GM19238 (cell line): ENCODE measurements around the gene SELPLG.
"Not testable (repeated sequence)": the region's sequence is repeated elsewhere in the genome, so short reads cannot be mapped to it uniquely, and the experiment has no call there.

Source experiments
- DNase-seq: peaks from one replicate; pipeline ENCODE4 v3.0.0; 2011; ENCODE audit warnings: low spot score; ENCODE audit not compliant: insufficient read length

The SELPLG gene

DNA sequence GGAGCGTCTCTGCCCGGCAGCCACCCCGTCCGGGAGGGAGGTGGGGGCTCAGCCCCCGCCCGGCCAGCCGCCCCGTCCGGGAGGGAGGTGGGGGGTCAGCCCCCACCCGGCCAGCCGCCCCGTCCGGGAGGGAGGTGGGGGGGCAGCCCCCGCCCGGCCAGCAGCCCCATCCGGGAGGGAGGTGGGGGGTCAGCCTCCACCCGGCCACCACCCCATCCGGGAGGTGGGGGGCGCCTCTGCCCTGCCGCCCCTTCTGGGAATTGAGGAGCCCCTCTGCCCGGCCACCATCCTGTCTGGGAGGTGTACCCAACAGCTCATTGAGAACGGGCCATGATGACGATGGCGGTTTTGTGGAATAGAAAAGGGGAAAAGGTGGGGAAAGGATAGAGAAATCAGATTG is 22.6 kb upstream of the SELPLG start:
- not testable (repeated sequence) for DNase-seq

DNA sequence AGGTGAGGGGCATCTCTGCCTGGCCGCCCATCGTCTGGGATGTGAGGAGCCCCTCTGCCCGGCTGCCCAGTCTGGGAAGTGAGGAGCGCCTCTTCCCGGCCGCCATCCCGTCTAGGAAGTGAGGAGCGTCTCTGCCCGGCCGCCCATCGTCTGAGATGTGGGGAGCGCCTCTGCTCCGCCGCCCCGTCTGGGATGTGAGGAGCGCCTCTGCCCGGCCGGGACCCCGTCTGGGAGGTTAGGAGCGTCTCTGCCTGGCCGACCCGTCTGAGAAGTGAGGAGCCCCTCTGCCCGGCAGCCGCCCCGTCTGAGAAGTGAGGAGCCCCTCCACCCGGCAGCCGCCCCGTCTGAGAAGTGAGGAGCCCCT is 22.1 kb upstream of the SELPLG start:
- DNase-seq, result not testable (repeated sequence)

DNA sequence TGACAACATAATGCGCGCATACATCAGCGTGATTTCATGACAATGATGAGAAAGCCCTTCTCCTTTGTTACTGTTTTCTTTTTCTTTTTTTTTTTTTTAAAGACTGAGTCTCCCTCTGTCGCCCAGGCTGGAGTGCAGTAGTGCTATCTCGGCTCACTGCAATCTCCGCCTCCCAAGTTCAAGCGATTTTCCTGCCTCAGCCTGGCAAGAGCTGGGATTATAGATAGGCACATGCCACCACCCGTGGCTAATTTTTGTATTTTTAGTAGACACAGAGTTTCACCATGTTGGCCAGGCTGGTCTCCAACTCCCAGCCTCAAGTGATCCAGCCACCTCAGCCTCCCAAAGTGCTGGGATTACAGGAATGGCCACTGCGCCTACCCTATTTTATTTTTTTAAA is 20.9 kb upstream of the SELPLG start:
- not testable (repeated sequence) for DNase-seq

DNA sequence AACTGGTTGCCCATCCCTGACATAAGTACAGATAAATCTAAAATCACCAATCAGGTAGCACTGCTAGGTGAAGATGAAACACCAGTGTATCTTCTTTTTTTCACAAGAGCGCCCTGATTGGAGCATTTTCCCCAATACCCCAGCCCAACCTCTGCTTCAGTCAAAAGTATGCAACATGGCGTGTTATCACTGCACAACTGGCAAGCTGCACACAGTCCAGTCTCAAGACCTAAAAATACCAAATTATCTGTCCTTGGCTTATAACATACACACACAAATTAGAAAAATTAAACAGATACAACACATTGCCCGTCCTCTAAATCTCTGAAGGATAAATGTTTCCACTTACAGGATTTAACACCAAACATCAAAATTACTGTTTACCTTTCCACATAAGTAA is 20.2 kb upstream of the SELPLG start:
- DNase-seq, result no peak

DNA sequence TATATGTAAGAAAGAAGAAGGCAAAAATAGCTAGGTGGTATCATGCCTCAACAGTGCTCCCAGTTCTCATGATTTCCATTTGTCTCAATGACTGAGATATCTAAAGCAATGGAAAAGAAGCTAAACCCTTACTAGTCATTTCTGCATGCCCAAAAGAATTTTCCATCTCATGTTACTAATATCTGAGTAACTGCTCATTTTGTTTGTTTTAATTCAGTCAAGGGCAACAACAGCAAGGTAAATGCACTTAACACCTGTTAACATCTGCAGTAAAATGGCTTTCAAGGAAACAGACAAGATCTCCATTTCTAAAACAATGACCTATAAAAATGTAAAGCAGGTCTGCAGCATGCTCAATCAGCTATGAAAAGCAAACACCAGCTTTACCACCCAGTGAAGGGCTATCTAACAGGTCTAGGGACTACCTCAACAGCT is 19.4 kb upstream of the SELPLG start:
- no peak for DNase-seq

DNA sequence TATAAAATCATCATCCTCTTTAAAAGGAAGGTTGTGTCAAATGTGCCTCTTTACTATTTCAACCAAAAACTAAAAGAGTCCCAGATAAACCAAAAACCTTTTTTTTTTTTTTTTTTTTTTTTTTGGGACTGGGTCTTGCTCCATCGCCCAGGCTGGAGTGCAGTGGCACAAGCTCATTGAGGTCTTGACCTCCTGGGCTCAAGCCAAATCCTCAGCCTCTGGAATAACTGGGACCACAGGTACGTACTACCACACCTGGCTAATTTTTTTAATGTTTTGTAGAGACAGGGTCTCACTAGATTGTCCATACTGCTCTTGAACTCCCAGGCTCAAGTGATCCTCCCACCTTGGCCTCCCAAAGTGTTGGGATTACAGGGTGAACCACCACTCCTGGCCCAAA is 16.4 kb upstream of the SELPLG start:
- no peak for DNase-seq

DNA sequence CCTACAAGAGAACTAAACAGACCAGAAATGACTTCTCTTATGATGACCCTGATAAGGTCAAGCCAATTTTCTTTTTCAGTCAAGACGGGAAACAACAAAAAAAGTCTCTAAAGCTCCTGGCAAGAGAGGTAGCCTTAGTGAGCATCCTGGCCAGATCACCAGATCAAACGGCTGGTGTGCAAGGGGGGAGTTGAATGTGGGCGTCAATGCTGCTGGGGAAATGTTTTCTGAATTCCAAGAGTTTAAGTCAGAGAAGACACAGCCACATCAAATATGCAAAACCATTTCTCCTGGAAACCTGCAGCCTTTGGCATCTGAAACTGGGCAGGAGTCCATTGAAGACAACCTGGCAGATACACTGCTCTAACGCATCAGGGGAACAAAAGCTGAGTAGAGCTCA is 16.0 kb upstream of the SELPLG start:
- no peak for DNase-seq

DNA sequence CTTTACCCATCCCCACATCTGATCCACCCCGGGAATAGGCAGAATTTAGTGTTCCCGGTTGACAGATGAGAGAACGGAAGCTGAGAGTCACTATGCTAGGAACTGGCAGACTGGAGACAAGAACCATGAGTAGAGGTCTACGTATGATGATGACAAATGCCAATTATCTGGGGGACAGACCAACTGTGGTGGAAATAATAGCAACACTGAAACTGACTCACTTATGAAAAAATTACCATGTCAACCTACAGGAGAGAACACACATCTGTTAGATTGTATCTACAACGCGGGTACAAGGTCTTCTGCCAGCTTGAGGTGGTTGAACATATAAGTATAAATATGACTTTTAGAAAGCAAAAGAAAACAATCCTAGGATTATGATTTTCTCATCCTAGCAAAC is 15.4 kb upstream of the SELPLG start:
- DNase-seq, result no peak

DNA sequence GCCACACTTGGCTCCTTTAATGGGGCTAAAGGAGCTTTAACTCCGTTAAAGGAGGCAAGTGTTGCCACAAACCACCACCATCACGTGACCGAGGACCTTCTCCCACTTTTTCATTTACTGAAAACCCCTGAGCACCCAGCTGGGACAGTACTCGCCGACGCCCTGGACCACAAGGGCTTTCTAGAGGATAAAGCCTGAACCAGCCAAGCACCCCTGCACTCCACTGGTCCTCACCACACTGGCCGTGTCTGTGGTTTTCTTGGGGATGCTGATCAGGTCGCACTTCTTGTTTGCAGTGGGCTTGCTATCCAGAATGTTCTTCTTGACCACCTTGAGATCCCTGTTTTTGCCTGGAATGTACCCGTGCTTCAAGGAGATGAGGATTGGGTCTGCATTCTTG is 14.7 kb upstream of the SELPLG start:
- no peak for DNase-seq

DNA sequence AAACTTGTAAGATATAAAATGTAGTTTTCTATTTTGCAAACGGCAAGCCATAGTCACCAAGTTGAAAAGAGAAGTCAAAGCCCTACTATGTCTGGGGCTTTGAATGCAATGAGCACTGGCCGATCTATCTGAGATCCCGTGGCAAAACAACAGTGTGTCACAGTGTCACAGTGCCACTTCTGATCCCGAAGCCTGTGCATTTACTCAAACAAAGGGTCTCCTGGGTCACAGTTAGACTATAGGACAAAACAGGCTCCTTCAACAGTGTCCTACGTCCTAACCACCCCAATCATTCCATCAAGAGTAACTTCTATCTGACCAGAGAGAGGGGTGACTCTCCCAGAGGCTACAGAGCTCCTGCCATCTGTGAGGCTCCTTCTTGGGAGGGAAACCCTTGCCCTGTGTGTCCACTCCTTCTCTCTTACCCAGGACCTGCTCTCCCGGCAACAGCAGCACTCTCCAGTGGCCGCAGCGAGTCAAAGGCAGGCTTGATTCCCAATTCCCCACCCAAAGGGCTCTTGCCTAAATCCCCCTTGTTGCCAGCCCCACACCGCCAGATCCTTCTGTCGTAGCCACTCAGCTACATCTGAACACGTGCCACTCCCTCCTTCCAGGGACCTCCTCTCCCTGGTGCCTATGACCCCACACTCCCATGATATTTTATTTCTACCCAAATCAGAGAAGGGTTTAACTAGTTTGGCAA is 14.0 kb upstream of the SELPLG start:
- no peak for DNase-seq

DNA sequence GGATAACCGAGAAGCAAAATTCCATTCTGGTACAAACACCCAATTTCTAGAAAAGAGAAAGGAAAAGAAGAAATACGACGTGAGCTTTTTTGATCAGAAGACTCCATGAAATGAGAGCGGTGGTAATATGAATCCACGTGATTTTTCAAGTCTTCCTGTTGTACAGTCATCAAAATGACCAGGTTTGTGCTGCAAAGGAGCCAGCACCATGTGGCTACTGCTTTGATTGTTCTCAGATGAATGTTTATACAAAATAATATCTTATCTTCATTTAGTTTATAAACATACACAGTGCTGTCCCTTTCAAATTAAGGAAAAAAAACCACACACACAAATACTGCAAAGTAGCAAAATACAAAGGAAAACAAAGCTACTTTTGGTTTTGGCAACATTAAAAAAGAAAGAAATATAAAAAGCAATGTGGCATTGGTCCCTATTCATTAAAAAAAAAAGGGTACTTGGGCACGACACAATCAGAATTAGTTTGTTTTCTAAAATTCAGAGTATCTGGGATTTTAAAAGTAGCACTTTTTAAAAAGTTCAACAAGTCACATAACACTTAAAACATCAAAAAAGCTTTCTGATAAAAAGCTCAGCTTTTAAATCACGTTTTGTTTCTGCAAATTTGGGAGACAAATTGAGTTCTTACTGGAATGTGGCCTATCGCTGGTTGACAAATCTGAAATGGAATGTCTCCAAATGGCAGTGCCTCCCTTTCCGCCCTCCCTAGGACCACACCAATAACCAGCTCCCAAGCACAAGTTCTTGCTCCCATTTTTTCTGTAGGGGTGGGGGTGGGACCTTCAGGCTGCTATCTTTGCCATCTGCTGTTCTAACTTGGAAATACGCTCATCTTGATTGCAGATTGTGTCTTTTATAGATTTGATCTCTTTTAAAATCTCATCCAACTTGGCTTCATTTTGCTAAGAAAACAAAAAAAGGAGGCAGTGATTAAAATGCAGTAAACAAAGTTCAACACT is 13.2 kb upstream of the SELPLG start:
- no peak for DNase-seq

DNA sequence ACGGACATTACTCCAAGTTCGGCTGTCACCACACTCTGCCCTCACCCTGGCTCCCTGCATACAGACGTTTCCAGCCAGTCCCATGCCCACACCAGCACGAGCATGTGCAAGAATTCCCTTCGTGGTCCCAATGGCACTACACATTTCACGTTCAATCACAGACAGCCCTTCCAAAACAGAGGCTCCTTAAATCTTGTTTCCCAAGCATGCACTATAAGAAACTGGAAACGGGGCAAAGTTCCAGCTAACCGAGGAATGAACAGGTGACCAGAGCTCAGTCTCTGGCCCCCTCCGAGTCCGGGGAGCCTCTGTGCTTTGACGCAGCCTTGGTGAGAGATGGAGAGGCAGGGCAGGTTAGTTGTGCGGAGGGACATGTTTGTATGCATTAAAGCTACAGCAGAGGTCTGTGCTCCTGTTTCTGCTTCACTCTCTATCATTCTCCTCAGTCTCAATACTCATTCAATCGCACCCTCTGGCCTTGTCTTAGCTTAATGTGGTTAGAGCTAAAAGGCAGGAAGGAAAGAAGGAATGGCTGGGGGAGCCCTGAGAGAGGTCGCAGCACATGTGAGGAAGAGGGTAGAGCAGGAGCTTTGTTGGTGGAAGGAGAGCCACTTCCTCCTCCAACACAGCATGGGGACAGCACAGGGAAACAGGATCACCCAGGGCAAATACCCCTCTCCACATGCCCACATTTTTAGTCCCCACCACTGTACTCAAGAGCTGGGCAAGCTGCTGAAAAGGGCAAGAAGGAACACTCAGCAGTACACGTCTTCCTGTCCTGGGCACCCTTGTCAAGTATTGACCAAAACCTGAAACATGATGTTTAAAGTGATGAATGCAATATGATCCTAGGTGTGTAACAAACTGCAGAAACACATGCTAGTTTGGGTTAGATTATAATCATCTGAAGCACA is 12.2 kb upstream of the SELPLG start:
- DNase-seq, result no peak

DNA sequence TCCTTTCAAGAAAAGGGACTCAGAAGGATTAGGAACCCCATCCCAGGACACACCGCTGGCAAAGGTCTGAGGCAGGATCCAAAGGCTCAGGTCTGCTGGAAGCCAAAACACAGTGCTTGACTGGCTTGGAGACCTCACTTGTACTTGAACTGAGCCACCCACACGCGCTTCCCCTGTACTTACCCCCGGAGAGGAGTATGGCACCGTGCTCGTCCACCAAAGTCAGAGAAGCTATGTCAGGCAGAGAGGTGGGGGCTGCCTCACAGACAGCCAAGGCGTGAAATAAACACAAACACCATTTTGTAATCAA is 11.1 kb upstream of the SELPLG start:
- no peak for DNase-seq

DNA sequence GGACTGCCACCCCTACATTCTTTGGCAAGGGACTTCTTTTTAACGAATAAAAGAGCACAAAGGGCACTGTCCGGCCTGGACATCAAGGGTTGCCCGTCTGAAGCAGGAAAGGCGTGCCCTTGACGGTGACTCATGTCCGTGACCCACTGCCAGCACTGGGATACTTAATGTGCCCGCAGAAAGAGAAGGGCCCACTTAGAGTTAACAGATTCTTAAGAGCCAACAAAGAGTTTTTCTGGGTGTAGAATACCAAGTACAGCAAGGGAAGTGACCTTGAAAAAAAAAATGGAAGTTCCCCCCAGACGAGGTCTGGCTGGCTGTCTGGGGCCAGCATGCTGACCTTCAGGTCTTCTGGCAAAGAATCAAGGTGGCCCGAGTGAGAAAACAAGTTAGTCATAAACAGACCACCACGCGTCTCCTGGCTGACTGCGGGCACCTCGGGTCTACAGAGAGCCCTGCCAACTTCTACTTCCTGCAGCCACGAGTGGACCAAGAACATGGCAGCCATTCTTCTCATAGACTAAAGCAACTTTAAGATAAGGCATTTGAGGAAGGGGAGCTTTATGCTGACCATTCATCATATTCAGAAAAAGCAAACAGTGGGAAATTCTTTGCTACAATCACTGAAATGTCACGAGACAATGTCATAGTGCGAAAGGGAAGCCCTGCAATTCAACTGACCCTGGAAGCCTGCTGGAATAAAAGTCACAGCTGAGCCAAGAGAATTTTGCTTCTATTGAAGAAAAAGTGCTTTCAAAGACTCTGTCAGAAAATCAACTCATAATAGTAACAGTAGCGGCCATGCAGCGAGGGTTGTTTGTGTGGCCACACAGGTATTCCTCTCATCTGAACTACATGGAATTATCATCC is 10.5 kb upstream of the SELPLG start:
- DNase-seq, result no peak

DNA sequence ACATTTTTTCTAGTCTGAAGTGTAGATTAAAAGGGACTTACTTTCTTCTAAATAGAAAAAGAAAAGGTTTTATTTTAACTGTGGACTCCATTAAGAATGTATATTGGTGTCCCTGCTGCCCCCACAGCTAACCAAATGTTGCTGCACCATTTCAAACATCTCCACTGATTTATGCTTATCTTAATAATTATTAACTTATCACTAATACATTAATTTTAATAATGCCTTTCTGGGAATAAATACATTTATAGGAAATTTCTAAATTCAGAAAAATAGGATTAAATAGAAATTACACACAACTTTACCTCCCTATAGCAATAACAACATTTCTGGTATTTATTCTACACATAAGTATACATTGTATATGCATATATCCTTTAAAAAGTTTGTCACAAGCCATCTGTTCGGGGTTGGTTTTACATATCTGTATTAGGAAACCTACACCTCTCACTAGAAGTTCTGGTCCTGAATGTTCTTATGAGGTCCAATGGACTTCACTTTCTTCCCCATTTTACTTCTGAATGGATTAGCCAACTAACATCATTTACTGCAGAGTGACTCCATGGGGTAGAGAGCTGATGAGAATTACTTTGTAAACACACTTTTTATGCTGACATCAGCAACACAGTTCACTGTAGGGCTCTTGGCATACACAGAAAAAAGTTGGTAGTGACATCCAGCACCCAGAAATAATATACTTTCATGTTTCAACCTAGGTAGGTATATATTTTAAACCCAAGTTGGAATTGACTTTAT is 9.4 kb upstream of the SELPLG start:
- DNase-seq, result no peak

DNA sequence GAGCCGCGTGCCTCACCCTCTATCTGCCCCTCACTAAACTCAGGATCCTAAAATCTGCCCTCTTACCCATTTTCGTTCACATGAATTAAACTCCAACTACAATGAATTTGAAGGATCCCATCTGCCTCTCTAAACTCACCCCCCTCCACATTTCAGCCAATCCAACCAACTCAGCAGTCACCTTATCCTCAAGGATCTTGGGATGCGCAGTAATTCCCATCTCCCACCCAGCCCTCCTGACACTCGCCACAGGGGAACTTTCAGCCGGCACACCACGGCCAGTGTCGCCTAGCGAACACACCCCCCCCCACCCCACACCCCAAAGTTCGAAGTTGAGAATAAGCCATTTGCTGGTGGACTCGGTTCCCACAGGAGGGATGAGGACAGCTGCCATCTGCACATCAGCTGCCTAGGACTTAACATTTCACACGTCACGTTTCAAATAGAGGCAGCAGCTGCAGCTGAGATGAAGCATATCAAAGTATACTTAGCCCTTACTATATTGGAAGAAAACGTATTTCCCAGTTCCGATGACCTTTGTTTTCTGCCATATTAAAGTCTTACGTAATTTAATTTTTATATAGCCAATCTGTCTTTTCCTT is 8.7 kb upstream of the SELPLG start:
- no peak for DNase-seq

DNA sequence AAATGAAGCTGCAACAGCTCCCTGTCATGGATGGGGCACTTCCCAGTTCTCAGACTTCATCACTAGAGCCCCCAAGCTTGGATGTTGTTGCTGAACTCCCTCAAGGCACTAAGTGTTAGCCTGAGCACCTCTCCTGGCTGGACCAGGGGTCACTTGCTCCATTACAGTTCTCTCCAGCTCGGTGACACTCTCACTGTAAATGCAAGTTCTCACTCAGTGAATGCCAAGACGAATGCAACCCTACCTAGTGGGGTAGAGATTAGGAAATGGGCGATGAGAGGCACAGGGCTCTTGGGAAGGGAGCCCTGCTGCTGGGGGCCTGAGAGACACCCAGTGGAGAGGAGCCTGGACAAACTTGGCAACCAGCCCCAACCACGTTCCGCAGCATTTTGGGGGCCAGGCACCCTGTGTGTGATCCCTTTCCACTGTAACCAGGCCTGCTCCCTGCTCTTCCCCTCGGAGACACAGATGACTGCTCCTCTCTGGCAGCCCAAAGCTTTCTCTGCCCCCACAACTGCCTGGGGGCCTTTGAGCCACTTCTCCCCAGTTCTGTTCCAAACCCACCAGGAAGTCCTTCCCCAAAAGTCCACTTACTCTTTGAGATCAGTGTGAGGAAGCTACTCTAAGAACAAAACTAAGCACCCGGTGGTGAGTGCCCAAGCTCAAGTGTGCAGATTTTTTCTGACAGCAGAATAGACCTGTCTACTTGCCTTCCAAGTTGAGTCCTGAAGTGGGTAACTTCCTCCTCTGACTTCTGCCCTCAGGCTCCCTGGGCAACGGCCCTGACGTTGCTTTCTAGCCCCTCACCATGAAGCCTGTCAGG is 8.0 kb upstream of the SELPLG start:
- DNase-seq, result no peak

DNA sequence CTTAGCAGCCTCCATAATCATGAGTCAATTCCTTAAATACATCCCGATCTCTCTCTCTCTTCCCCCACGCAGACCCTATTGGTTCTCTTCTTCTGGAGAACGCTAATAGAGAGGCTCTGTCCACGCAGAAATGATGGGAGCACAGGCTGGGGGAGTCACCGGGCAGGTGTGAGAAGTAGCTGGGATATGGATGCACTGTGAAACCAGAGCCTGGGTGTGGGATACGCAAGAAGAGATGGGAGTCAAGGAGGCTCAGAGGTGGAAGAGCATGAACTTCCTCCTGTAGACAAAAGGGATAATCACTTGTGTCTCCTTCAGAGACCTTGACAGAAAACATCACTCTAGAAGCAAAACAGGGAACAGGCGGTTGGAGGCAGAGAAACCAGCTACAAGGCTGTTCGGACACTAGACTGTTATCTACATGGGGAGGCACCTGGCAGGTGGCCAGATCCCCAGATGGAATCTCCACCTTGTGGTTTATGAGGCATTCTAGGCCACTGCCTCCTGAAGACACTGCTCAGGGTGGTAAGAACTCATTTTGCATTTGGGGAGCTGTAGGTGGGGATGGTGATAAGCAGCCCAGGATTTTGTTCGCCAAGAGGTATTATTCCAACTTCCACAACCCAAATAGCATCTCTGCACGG is 7.2 kb upstream of the SELPLG start:
- DNase-seq, result no peak
